ENCODE data around the gene TSEN34. TPM values are rescaled to one million over a fixed set of nuclear protein-coding genes. Genes with fewer than 3 reads are reported as not detected.
A peak's percentile ranks its signal among the peaks of the same experiment; 100 is the strongest.

Gene TSEN34
- total RNA-seq, 2 donors from 2014 or later, result 36.7 to 37.0 TPM

DNA sequence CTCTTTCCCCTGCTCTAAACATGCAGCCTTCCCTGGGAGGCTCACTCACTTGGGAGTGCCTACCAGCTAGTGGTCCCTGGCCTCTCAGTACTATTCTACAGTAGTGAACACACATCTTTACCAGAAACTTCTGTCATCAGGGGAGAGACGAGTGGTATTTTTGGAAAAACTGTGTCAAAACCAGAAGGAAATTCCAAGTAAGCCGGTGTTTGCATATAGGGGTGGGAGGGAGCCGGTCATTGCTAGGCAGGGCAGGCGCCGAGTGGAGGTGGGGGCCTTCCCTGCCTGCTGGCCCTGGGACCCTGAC lies 16.5 kb downstream of the TSEN34 start:
- DNase-seq (ENCODE audit: low spot score), result no peak
- Histone ChIP-seq H3K27me3 (no peaks in the 10 kb centered on the region), H3K36me3 (peaks cover 58% of the 10 kb centered on the region), H3K4me1 (peaks cover 0 to 81% of the 10 kb centered on the region in 2 donors), H3K4me3 (no peak overlapping the region), H3K9me3 (no peaks in the 10 kb centered on the region), H3K27ac (peak overlapping the region; percentile 51 to 57)
- TF ChIP-seq, protein P1, sequence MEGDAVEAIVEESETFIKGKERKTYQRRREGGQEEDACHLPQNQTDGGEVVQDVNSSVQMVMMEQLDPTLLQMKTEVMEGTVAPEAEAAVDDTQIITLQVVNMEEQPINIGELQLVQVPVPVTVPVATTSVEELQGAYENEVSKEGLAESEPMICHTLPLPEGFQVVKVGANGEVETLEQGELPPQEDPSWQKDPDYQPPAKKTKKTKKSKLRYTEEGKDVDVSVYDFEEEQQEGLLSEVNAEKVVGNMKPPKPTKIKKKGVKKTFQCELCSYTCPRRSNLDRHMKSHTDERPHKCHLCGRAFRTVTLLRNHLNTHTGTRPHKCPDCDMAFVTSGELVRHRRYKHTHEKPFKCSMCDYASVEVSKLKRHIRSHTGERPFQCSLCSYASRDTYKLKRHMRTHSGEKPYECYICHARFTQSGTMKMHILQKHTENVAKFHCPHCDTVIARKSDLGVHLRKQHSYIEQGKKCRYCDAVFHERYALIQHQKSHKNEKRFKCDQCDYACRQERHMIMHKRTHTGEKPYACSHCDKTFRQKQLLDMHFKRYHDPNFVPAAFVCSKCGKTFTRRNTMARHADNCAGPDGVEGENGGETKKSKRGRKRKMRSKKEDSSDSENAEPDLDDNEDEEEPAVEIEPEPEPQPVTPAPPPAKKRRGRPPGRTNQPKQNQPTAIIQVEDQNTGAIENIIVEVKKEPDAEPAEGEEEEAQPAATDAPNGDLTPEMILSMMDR (IDR thresholded peaks at IDR 0.05), result no peak

DNA sequence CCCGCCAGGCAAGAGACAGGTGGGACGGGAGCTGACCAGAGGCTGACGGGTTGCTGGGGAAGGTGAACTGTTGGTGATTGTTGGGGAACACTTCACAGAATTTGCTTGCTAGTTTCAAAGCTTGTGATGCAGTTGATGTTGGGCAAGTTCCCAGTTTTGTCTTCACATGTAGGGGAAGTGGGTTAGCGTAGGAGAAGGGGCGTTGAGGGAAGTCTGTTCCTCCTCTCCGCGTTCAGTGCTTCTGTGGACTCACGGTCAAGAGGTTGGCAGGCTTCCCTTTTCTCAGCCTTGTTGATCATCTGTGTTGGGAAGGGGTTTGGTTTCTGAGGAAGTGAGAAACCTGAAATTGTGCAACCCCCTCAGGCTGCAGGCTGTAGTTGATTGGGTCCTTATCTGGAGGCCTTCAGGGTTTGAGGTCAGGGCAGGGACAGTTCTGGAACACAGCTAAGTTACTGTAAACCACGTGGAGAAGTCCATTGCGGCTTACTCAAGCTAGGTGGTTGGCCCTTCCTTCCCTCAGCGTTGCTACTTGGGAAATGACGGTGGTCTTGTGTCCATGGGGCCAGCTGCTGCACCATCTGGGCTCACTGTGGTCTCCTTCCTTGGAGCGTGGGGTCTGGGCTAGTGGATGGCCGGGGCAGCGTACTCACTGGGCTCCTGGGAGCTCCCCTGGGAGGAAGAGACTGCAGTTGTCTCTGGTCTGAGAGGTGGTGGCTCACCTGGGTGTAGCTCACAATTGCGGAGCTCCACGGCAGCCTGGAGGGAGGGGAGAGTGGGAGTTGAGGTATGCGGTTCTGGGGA lies 17.1 kb downstream of the TSEN34 start:
- peaks cover 0 to 76% of the 10 kb centered on the region in 2 donors for H3K4me1 ChIP-seq
- peaks cover 53% of the 10 kb centered on the region for H3K36me3 ChIP-seq
- peak; percentile 88 for DNase-seq (ENCODE audit: low spot score)
- no peak overlapping the region for H3K4me3 ChIP-seq
- H3K27me3 ChIP-seq, result no peaks in the 10 kb centered on the region
- no peaks in the 10 kb centered on the region for H3K9me3 ChIP-seq
- peak overlapping the region; percentile 71 to 74 for H3K27ac ChIP-seq
- TF ChIP-seq, protein P1 (IDR thresholded peaks at IDR 0.05), result no peak

DNA sequence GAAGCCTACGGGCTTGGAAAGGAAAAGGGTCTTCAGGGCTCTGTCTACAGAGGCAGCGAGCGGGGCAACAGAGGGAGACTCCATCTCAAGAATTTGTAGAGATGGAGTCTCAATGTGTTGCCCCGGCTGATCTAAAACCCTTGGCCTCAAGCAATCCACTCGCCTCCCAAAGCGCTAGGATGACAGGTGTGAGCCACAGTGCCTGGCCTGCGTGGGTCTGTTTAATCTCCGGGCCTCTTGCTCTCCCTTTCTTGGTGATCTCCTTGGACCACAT lies 17.6 kb downstream of the TSEN34 start:
- Histone ChIP-seq H3K27ac (peak overlapping the region; percentile 71 to 74), H3K4me3 (no peak overlapping the region), H3K9me3 (no peaks in the 10 kb centered on the region), H3K4me1 (peaks cover 0 to 70% of the 10 kb centered on the region in 2 donors), H3K36me3 (peaks cover 47% of the 10 kb centered on the region), H3K27me3 (no peaks in the 10 kb centered on the region)
- DNase-seq (ENCODE audit: low spot score), result no peak
- TF ChIP-seq, protein P1 (IDR thresholded peaks at IDR 0.05), result no peak

DNA sequence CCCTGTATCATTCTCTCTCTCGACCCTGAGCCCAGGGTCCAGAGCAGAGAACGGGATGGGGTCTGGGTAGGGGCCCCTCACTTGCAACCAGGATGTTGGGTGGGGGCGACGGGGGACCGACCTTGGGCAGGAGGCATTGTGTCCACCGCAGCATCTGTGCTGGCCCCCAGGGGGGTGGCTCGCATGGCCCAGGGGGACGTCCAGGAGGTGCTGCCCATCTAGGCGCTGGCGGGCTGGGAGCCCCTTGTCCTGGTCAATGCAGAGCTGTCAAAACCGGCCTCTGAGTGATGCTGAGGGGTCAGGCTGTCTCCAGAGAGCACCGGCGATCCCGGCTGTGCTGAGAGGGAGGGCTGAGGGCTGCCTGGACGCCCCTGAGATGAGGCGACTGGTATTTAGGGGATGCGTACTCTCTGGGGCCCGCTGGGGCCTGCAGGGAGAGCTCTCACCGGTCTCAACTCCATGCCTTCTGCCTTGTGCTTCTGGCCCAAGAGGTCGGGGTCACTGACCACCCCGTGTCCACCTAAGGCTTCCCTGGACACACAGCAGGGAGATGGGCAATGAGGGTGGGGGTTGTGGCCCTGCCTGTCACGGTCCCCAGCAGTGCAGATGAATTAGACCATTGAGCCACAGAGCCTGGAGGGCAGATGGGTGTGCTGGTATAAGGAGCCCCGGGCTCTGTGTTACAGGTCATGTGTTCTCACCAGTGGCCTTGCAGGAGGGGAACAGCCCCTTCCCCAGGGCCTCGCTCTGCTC lies 18.1 kb downstream of the TSEN34 start:
- Histone ChIP-seq H3K27me3 (no peaks in the 10 kb centered on the region), H3K4me1 (peaks cover 0 to 65% of the 10 kb centered on the region in 2 donors), H3K36me3 (peaks cover 42% of the 10 kb centered on the region), H3K4me3 (no peak overlapping the region), H3K27ac (peak overlapping the region; percentile 71 to 74), H3K9me3 (no peaks in the 10 kb centered on the region)
- no peak for DNase-seq (ENCODE audit: low spot score)
- TF ChIP-seq, protein P1 (IDR thresholded peaks at IDR 0.05), result no peak

DNA sequence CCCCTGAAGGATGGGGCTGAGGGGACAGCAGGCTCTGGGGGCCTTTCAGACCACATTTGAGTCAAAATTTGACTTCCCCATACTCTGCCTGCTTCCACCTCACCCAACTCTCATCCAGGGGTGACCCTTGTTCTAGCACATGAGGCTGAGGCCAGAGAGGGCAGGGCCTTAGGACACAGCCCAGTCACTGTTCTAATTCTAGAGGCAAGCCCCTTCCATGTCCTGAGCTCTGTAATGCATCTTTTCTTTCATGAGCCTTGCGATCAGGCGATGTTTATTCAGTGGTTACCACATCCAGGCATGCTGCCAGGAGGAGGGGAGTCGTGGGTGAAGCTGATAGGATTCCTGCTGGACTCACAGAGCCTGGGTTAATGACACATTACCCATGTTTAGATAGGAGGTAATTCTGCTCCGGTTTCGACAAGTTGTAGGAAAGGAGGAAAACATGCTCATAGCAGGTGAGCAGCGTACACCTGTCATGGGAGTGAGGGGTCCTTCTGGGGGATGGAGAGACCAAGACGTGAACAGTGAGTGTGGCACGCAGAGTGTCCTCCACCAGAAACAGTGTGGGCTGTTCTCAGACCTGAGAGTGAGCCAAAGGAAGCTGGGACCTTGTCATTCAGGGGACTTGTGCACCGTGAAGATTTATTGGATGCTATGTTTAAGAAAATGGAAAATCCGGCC lies 18.8 kb downstream of the TSEN34 start:
- peak; percentile 94 for DNase-seq (ENCODE audit: low spot score)
- Histone ChIP-seq H3K4me1 (peaks cover 0 to 58% of the 10 kb centered on the region in 2 donors), H3K9me3 (no peaks in the 10 kb centered on the region), H3K27ac (peak overlapping the region; percentile 71 to 74), H3K27me3 (no peaks in the 10 kb centered on the region), H3K4me3 (no peak overlapping the region), H3K36me3 (peaks cover 35% of the 10 kb centered on the region)
- TF ChIP-seq, protein P1 (IDR thresholded peaks at IDR 0.05), result no peak

All from right atrium auricular region (tissue), 2 donors.